ENCODE results near the gene SNTN. TPM values are rescaled to one million over a fixed set of nuclear protein-coding genes. Genes with fewer than 3 reads are reported as not detected.

SNTN gene
- total RNA-seq, 2 experiments from 2014 or later, result not detected

DNA sequence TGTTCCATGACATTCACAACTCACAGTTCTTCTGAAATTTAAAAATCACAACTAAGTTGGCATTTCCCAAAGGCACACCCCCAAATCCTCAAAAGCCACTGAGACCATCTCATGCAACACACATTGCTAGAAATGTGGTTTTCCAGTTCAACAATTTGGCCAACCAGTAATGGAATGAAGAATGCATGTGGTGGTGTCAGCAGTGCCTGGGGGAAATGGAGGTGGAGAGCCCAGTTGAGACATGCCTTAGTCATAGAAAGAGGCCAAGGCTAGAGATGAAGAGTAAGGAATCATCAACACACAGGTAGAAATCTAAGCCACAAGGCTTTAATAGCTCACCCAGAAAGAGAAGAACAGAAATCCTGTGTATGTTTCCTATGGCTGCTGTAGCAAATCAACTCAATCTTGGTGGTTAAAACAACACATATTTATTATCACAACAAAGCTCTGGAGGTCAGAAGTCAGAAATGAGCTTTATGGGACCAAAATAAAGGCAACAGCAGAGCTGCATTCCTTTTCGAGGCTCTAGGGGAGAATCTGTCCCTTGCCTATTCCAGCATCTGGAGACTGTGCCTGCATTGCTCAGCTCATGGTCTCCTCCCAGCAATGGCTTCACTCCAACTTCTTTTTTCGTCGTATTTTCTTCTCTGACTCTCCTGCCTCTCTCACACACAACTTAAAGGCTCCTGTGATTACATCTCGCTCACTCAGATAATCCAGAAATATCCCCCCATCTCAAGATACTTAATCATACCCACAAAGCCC is 54.0 kb downstream of the SNTN start:
- Mint-ChIP-seq H3K4me1 (no peaks in the 10 kb centered on the region), H3K36me3 (no peaks in the 10 kb centered on the region), H3K9me3 (no peaks in the 10 kb centered on the region), H3K4me3 (no peak overlapping the region), H3K27me3 (peaks cover 3% of the 10 kb centered on the region), H3K27ac (no peak overlapping the region)
- DNase-seq, result no peak

DNA sequence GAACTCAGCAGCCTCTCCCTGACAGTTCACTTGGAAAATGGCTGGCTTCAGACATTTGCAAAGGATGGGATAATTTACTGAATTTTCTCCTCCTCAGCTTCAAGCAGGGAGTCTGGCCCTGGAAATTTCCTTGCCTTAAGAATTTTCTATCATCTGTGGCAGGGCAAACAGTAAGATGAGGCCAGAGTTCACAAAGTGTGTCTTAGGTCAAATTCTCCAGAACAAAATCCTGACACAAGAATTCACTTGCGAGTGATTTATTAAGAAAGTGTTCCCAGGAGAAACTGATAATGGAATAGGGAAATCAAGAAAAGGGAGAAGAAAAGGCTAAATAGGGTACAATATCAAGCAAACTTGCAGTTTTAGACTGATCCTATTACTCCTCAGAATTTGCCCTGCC is 55.3 kb downstream of the SNTN start:
- Mint-ChIP-seq H3K27me3 (no peaks in the 10 kb centered on the region), H3K4me3 (no peak overlapping the region), H3K4me1 (no peaks in the 10 kb centered on the region), H3K27ac (no peak overlapping the region), H3K36me3 (no peaks in the 10 kb centered on the region), H3K9me3 (no peaks in the 10 kb centered on the region)
- no peak for DNase-seq

DNA sequence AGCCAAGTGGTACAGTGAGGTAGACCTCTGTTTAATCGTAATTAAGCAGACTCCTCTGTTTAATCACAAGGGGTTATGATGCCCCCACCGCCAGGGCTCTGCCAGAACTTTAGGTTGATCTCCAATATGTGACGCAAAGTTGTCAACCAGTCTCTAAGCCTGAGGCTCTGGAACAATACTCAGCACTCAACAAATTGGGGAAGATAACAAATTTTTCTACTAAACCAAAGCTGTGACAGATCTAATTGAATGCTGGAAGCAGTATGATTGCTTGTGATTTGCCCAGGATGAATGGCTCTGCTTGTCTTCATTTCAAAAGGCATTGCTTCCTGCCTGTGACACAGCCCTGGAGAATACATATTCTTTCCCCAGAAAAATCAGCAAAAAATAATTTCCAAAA is 57.1 kb downstream of the SNTN start:
- H3K27ac Mint-ChIP-seq, result no peak overlapping the region

More for the DNA sequence above, 57.1 kb downstream of the SNTN start:
- H3K4me3 Mint-ChIP-seq, result no peak overlapping the region
- H3K27me3 Mint-ChIP-seq, result no peaks in the 10 kb centered on the region
- DNase-seq, result no peak
- no peaks in the 10 kb centered on the region for H3K36me3 Mint-ChIP-seq
- H3K9me3 Mint-ChIP-seq, result no peaks in the 10 kb centered on the region
- no peaks in the 10 kb centered on the region for H3K4me1 Mint-ChIP-seq

Other genes with a start within 250 kb of the SNTN start
- gene C3orf49, start 166.6 kb downstream of the SNTN start, total RNA-seq, result not detected
- gene THOC7, start 211.1 kb downstream of the SNTN start, total RNA-seq, result 10 to 100 TPM; 85.4 to 92.7 TPM
- 10 to 100 TPM; 26.5 to 28.6 TPM for gene ATXN7, start 211.2 kb downstream of the SNTN start, total RNA-seq